Gastrocnemius medialis (tissue), 4 donors: ENCODE measurements around the gene ORC4. TPM values are rescaled to one million over a fixed set of nuclear protein-coding genes. Genes with fewer than 3 reads are reported as not detected.
A peak's percentile ranks its signal among the peaks of the same experiment; 100 is the strongest.

ENCODE experiments used
- ATAC-seq, 2 donors: fragments of 150-250 bp; one replicate each; pipeline ENCODE4 v1.9.1; 2016
- DNase-seq, 2 donors: peaks; one replicate each; pipeline ENCODE4 v3.0.0-alpha.2; 2019
- H3K27ac ChIP-seq, 4 donors: fragments of 200-600 bp; sonication (generic); 1 replicate in 1 of 4; 2 replicates in 3 of 4; pipeline ENCODE4 v1.5.1; 2016 to 2018; ENCODE audit warnings: mild to moderate bottlenecking in 2 of 4, moderate library complexity in 1 of 4
- H3K27me3 ChIP-seq, 3 donors: fragments of 200-600 bp; sonication (generic) in 2 of 3; 1 replicate in 1 of 3; 2 replicates in 2 of 3; pipeline versions ENCODE4 v1.5.1 to v1.6.0; 2016 to 2019; ENCODE audit warnings: mild to moderate bottlenecking in 1 of 3, moderate library complexity in 1 of 3
- H3K36me3 ChIP-seq, 2 donors: fragments of 200-600 bp; sonication (generic) in 1 of 2; one replicate each; pipeline ENCODE4 v1.5.1; 2017 to 2018
- H3K4me1 ChIP-seq, 2 donors: fragments of 200-600 bp; sonication (generic) in 1 of 2; one replicate each; pipeline ENCODE4 v1.5.1; 2016 to 2017; ENCODE audit warnings: mild to moderate bottlenecking in 2 of 2
- H3K4me3 ChIP-seq, 4 donors: fragments of 200-600 bp; sonication (generic) in 3 of 4; 1 replicate in 1 of 4; 2 replicates in 3 of 4; pipeline ENCODE4 v1.5.1; 2016 to 2019; ENCODE audit warnings: mild to moderate bottlenecking in 2 of 4
- H3K9me3 ChIP-seq, 3 donors: fragments of 200-600 bp; sonication (generic) in 2 of 3; 1 replicate in 1 of 3; 2 replicates in 2 of 3; pipeline ENCODE4 v1.5.1; 2016 to 2019
- POLR2A ChIP-seq, 2 donors: fragments of 450-650 bp; IDR thresholded peaks; one replicate each; pipeline ENCODE4 v1.6.1; 2017; ENCODE audit warnings: antibody characterized with exemption in 2 of 2, mild to moderate bottlenecking in 2 of 2, moderate library complexity in 2 of 2
- in situ Hi-C, 4 donors: fragments of 200-750 bp; cut with MboI; loops; one replicate each; pipeline versions ENCODE4 v1.15.0 to v1.8.0; 2017; ENCODE audit warnings: low sequenced_read_pairs in 4 of 4
- intact Hi-C: fragments of 100-400 bp; cut with DNase I; formaldehyde crosslinking; loops from one replicate; pipeline ENCODE4 v1.15.1; 2023; ENCODE audit warnings: low total_unique reads
- total RNA-seq, 4 donors: library from RNA; depleted of rRNA; stranded (reverse); fragments of >200 nt; gene quantifications; one replicate each; pipeline versions ENCODE4 v1.1.0 to v1.2.3, GENCODE V29; 2016
- TF ChIP-seq, protein P1 (sequence below), 5 experiments: fragments of 450-650 bp in 3 of 5; fragments of 200-600 bp in 2 of 5; sonication (generic) in 2 of 5; IDR thresholded peaks in 4 of 5; conservative IDR thresholded peaks in 1 of 5; 1 replicate in 4 of 5; 2 replicates in 1 of 5; pipeline ENCODE4 v1.5.1; 2016 to 2019; ENCODE audit warnings: antibody characterized with exemption in 5 of 5, mild to moderate bottlenecking in 3 of 5, moderate library complexity in 3 of 5

ORC4 gene
- total RNA-seq, 4 donors from 2014 or later, result 34.8 to 51.8 (median 43.1) TPM

DNA sequence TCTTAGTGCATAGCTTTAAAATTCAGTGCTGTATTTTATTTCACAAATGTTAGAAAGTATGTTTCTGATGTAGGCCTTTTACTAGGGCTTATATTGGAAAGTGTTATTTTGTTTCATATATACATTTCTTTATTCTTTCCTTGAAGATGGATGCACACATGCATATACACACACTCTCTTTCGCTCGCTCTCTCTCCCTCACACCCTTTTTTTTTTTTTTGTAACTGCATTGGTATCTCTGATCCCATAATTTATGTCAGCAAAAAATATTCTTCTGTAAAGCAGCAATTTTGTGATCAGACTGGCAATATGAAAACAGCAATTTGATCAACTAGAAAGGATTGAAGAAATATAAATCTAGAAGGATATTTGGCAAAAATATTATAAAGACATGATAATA, 2.3 kb upstream of the ORC4 start:
- peaks cover 44% of the 10 kb centered on the region in 2 donors for H3K4me1 ChIP-seq
- no peak overlapping the region for H3K27ac ChIP-seq
- in situ Hi-C loops, result no loop called here
- no peak for ATAC-seq
- H3K27me3 ChIP-seq, result no peaks in the 10 kb centered on the region
- TF ChIP-seq, protein P1, sequence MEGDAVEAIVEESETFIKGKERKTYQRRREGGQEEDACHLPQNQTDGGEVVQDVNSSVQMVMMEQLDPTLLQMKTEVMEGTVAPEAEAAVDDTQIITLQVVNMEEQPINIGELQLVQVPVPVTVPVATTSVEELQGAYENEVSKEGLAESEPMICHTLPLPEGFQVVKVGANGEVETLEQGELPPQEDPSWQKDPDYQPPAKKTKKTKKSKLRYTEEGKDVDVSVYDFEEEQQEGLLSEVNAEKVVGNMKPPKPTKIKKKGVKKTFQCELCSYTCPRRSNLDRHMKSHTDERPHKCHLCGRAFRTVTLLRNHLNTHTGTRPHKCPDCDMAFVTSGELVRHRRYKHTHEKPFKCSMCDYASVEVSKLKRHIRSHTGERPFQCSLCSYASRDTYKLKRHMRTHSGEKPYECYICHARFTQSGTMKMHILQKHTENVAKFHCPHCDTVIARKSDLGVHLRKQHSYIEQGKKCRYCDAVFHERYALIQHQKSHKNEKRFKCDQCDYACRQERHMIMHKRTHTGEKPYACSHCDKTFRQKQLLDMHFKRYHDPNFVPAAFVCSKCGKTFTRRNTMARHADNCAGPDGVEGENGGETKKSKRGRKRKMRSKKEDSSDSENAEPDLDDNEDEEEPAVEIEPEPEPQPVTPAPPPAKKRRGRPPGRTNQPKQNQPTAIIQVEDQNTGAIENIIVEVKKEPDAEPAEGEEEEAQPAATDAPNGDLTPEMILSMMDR (IDR thresholded peaks at IDR 0.05 in 4 of 5, conservative IDR thresholded peaks at IDR 0.05 in 1 of 5), result no peak
- no peak for TF ChIP-seq POLR2A (IDR thresholded peaks at IDR 0.05)
- DNase-seq, result no peak
- no peaks in the 10 kb centered on the region for H3K36me3 ChIP-seq
- no peak overlapping the region for H3K4me3 ChIP-seq
- H3K9me3 ChIP-seq, result no peaks in the 10 kb centered on the region
- intact Hi-C loops, result loop anchor here (10.0 kb wide), 1 partner anchor 1562 kb away; the partner anchor contains the start of gene MMADHC

- Histone ChIP-seq H3K4me1 (peaks cover 44 to 49% of the 10 kb centered on the region in 2 donors), H3K36me3 (no peaks in the 10 kb centered on the region), H3K27me3 (no peaks in the 10 kb centered on the region), H3K4me3 (peak overlapping the region; percentile 84 to 98 (median 85)), H3K9me3 (no peaks in the 10 kb centered on the region), H3K27ac (peak overlapping the region in 3 of 4 donors; percentile 97 to 99 (median 98))
- TF ChIP-seq, protein P1 (IDR thresholded peaks at IDR 0.05 in 4 of 5, conservative IDR thresholded peaks at IDR 0.05 in 1 of 5), result no peak
- TF ChIP-seq POLR2A (IDR thresholded peaks at IDR 0.05), result no peak
- ATAC-seq, result no peak
- intact Hi-C loops (loop anchor here (10.0 kb wide), 1 partner anchor 1562 kb away; the partner anchor contains the start of gene MMADHC), in situ Hi-C loops (no loop called here)
- DNase-seq, result no peak
Observed at GRCh38 chr2:148022351-148022750, 1.8 kb upstream of the ORC4 start.

DNA sequence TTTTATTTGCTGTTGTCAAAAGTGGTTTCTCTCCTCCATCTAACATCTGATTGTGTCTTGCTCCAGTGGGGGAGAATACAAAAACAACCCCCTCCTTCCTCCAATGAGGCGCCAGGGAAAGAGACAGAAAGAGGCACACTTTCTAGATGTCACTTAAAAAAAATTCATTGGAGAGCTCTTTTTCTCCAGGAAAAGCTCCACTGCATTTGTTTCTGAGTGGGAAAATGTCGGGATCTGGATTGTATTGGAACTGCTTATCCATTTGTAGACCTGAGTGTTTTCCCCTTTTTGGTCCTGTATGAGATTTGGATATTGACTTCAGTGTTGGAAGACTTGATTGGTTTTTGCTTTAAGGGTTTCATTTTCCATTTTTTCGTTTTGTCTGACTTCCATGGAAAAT, 1.3 kb upstream of the ORC4 start:
- TF ChIP-seq, protein P1 (IDR thresholded peaks at IDR 0.05 in 4 of 5, conservative IDR thresholded peaks at IDR 0.05 in 1 of 5), result no peak
- TF ChIP-seq POLR2A (IDR thresholded peaks at IDR 0.05), result no peak
- ATAC-seq (no peak), DNase-seq (no peak)
- intact Hi-C loops, result loop anchor here (2.0 to 10.0 kb wide), 3 partner anchors 177 to 1563 kb away; partner anchors contain the start of genes ACVR2A, EPC2 and MMADHC
- Histone ChIP-seq H3K36me3 (no peaks in the 10 kb centered on the region), H3K27me3 (no peaks in the 10 kb centered on the region), H3K4me1 (peaks cover 43 to 49% of the 10 kb centered on the region in 2 donors), H3K4me3 (peak overlapping the region; percentile 84 to 98 (median 85)), H3K27ac (peak overlapping the region; percentile 95 to 99 (median 98)), H3K9me3 (no peaks in the 10 kb centered on the region)
- in situ Hi-C loops, result no loop called here

DNA sequence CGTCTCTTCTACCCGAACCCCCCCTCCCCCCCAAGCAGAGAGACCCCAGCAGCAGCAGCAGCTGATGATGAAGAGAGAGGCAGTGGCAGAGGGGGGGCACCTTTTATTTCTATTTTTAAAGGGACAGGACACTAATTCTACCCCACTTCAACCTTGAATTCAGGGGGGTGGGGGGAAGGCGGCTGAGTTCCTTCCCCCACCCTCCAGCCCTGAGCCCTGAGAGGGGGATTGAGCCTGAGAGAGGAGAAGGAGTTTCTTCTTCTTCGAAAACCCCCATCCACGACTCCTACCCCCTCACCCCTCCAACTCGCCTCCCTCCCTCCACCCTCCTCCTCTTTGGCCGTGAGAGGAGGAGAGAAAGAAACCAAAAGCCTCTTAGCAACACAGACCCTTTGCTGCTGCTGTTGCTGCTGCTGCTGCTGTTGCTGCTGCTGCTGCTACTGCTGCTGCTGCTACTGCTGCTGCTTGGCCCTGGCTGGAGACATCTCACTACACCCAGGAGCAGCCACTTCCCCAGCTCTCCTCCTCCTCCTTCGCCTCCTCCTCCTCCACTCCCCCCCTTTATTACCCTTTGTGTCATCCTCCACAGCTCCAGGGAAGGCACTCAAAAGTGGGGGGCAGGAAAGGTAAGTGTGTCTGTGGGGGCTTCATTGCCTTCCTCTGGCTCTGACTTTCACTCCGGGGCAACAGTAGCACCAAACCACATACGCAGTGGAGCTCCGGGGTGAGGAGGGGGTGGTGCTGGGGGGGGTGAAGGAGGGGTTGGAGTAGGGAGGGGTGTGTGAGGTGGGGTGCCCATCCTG, 723 bp upstream of the ORC4 start, which contains the start of gene MBD5:
MBD5 (plus strand) TSS at position 33 of the 803 bp plus-strand sequence.
- TF ChIP-seq POLR2A (IDR thresholded peaks at IDR 0.05), result no peak
- TF ChIP-seq, protein P1 (IDR thresholded peaks at IDR 0.05 in 4 of 5, conservative IDR thresholded peaks at IDR 0.05 in 1 of 5), result no peak
- ATAC-seq, result peak; percentile 27 to 40
- Histone ChIP-seq H3K4me3 (peak within 1 kb of the TSS; percentile 84 to 98 (median 90)), H3K4me1 (peaks cover 40 to 49% of the 10 kb centered on the region in 2 donors), H3K9me3 (no peaks in the 10 kb centered on the region), H3K27ac (peak within 1 kb of the TSS; percentile 95 to 99 (median 98)), H3K36me3 (no peaks in the 10 kb centered on the region), H3K27me3 (no peaks in the 10 kb centered on the region)
- intact Hi-C loops, result loop anchor here (2.0 to 10.0 kb wide), 3 partner anchors 176 to 1564 kb away; partner anchors contain the start of genes ACVR2A, EPC2 and MMADHC
- DNase-seq, result peak in 1 of 2 donors; percentile 2
- in situ Hi-C loops, result no loop called here
